NOMO-1 treated with DMSO at 0.1 percent for 48 hours (cell line): ENCODE measurements around the gene UFL1.
"Not testable (repeated sequence)": the region's sequence is repeated elsewhere in the genome, so short reads cannot be mapped to it uniquely, and the experiment has no call there.

Experiments used
- DNase-seq: peaks from one replicate; lab custom pipeline; 2025; ENCODE audit not compliant: unreplicated experiment; lab: John Stamatoyannopoulos, UW

Gene UFL1

DNA sequence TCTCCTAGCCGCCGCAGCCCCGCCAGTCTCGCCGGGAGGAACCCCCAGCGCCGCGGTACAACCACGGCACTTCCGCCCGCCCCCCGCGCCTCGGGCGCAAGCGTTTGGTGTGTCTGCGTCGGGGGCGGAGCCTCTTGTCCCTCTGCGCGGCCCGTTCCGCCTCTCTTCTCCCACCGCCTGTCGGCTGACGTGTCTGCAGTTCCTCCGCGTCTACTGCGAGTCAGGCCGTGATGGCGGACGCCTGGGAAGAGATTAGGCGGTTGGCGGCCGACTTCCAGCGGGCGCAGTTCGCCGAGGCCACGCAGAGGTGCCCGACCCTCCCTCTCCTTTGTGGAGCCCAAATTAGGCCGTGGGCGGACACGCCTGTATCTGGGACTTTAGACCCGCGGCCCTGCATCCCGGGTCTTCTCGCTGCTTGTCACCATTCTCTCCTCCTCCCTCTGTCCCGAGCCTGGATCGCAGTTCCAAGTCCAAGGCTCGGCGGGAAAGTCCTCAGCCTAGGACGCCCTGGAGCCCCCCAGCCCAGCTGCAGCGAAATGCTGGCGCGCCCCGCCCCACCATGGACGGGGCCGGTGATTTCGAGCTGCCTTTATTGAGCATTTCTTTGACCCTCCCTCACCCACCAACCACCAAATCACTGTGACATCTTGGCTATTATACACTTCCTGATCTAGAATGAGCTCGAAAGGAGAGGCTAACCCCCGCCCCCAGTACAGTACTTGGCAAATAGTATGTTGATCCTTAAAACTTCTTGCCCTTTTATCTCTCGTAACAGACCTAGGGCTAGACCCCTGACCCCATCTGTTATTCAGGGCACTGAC is at the start of gene UFL1:
UFL1 (plus strand) TSS at position 163 of the 821 bp plus-strand sequence; CDS start at position 231, 68 bp downstream.
- peak; percentile 93 for DNase-seq

DNA sequence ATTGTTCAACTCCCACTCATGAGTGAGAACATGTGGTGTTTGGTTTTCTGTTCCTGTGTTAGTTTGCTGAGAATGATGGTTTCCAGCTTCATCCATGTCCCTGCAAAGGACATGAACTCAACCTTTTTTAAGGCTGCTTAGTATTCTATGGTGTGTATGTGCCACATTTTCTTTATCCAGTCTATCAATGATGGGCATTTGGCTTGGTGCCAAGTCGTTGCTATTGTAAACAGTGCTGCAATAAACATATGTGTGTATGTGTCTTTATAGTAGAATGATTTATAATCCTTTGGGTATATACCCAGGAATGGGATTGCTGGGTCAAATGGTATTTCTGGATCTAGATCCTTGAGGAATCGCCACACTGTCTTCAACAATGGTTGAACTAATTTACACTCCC is 49.3 kb upstream of the UFL1 start:
- DNase-seq, result not testable (repeated sequence)

GRCh38 chr6:96478695-96479094 is 42.9 kb upstream of the UFL1 start:
- no peak for DNase-seq

DNA sequence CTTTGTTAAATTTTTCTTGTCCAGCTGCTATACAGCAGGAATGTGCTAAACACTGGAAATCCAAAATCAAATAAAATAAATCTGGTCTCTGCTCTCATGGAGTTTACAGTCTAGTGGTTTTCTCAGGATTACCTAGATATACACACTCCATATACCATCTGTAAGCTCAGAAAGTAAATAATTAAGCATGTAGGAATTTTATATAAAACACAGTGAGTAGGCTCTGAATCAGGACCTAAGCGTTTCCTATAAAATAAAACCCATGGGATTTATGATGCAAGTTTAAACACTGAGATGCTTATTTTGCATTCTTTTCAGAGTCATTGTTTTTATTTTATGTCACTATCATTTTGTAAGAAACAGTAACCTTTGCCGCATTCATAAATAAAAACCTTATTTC is 29.7 kb upstream of the UFL1 start:
- no peak for DNase-seq

DNA sequence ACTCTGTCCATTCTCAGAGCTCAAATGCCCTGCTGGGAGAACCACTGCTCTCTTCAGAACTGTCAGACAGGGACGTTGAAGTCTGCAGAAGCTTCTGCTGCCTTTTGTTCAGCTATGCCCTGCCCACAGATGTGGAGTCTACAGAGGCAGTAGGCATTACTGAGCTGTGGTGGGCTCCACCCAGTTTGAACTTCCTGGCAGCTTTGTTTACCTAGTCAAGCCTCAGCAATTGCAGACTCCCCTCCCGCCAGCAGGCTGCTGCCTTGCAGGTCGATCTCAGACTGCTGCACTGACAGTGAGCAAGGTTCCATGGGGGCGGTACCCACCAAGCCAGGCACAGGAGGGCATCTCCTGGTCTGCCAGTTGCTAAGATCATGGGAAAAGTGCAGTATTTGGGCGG is 21.8 kb upstream of the UFL1 start:
- DNase-seq, result no peak

- no peak for DNase-seq
Observed at GRCh38 chr6:96502915-96503314, 18.7 kb upstream of the UFL1 start.

GRCh38 chr6:96505363-96505762 is 16.2 kb upstream of the UFL1 start:
- no peak for DNase-seq

- DNase-seq, result no peak
Observed at GRCh38 chr6:96509281-96509680, 12.3 kb upstream of the UFL1 start.

GRCh38 chr6:96520171-96521115 is 1.2 kb upstream of the UFL1 start:
- DNase-seq, result no peak

DNA sequence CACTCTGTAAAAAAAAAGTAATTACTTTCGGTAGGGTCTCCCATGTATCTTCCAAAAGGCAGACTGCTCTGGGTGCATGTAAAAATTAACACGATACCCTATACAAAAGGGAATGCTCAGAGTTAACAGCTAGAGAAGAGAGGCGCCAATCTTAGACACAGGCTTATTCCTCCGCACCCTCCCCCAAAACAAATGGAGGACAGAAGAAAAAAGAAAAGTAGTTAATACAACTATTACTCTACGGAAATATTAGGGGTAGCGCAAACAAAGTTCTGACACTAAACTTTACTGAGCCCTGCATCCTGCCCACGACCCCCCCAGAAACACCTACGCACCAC is 331 bp upstream of the UFL1 start:
- DNase-seq, result no peak

DNA sequence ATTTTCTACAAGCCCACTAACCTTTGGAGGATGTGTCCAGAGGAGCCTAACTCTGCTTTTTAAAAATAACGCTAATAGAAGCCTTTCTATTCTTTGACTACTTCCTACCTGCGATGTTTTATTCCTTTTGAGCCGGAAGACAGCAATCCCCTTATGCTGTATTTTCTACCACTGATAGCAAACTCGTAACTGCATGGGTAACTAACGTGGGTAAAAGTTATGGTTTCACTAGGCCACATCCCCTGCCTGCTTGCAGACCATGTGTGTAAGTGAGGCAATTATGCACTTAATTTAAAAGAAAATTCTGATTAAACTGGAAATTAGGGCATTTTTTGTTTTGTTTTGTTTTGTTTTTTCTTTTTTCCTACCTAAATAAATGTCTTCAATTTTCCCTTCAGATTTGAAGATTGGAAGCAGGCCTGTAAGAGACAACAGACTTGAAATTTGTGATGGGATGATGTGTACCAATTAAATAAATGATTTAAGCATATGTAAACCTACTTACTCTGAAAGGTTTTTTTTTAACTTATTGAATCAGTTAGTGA is 931 bp downstream of the UFL1 start:
- DNase-seq, result no peak

- no peak for DNase-seq
Observed at GRCh38 chr6:96528193-96528592, 6.6 kb downstream of the UFL1 start.

GRCh38 chr6:96532399-96532798 is 10.8 kb downstream of the UFL1 start:
- DNase-seq, result peak; percentile 33

DNA sequence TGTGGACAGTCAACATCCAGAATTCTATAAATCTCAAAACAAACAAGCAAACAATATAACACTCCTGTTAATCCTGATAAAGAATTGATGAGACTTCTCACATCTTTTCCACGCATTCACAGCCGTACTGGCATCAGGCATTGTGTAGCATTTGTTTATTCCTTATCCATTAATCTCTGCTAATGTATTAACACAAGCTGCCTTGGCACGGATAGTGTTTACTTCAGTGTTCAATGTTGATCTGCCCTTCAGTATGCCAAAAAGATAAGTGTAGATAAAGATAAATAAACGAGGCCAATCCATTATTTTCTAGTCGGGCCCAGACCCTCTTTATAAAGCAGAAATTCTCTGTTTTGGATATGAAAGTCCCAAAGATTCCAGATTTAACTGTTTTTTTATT is 16.1 kb downstream of the UFL1 start:
- DNase-seq, result no peak

DNA sequence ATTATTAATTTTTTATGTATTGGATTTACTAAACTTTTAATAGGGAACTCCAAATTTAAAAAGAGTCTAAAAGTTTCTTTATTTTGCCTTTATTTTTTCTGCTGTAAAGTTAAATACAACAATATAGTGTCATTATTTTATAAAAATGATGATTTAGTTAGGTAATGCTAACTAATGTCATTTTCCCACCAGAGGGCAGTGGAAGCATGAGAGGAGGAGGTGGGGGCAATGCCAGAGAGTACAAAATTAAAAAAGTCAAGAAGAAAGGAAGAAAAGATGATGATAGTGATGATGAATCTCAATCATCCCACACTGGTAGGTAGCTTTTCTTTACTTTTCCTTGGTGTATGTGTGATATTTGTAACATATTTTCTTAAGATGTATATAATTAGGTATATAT is 21.1 kb downstream of the UFL1 start:
- DNase-seq, result no peak

DNA sequence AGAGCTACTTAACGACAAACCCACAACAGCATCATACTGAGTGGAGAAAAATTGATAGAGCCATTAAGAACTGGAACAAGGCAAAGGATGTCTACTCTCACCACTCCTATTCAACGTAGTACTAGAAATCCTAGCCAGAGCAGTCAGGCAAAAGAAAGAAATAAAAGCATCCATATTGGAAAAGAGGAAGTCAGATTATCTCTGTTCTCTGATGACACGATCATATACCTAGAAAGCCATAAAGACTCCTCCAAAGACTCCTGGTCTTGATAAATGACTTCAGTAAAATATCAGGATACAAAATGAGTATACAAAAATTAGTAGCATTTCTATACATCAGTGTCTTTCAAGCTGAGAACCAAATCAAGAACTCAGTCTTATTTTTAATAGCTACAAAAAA is 24.3 kb downstream of the UFL1 start:
- no peak for DNase-seq

DNA sequence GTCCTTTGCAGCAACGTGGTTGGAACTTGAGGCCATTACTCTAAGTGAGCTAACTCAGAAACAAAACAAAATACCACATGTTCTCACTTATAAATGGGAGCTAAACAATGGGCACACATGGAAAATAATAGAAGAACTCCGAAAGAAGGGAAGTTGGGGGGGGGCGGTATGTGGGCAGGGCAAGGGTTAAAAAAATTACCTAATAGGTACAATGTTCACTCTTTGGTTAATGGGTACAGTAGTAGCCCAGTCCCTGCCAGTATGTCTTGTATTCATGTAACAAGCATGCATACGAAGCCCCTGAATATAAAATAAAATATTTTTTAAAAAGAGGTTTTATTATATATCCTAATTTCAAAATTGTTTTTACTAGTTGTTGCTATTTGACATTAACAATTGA is 26.0 kb downstream of the UFL1 start:
- DNase-seq, result no peak

- no peak for DNase-seq
Observed at GRCh38 chr6:96554558-96554957, 33.0 kb downstream of the UFL1 start.

DNA sequence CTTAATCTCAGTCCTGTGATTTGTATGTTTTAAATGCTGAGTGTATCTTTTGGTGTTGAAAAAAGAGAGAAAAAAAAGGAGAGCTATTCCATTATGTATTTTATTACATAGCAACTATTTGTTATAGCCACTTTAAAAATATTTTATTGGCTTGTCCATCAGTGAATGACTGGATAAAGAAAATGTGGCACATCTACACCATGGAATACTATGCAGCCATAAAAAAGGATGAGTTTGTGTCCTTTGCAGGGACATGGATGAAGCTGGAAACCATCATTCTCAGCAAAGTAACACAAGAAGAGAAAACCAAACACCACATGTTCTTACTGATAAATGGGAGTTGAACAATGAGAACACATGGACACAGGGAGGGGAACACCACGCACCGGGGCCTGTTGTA is 38.1 kb downstream of the UFL1 start:
- not testable (repeated sequence) for DNase-seq

GRCh38 chr6:96562886-96563285 is 41.3 kb downstream of the UFL1 start, which contains the start of gene FHL5:
Gene FHL5, plus strand, starts transcription at chr6:96563128. Its CDS starts 40,486 bp downstream, at chr6:96603614.
- DNase-seq, result no peak

- DNase-seq, result no peak
Observed at GRCh38 chr6:96563853-96564252, 42.2 kb downstream of the UFL1 start.

GRCh38 chr6:96570053-96570452 is 48.4 kb downstream of the UFL1 start:
- DNase-seq, result no peak
